AG09319 (cell line): ENCODE results near the gene ASIC3.

Experiments
- DNase-seq: peaks from one replicate; pipeline ENCODE4 v3.0.0-alpha.2; 2010; ENCODE audit warnings: low read depth; ENCODE audit errors: extremely low read depth
- TF ChIP-seq, protein P1 (sequence below): IDR thresholded peaks from 2 replicates; pipeline ENCODE4 v1.5.1; 2011; ENCODE audit warnings: low read depth, mild to moderate bottlenecking, inconsistent platforms, low read length, moderate library complexity

ASIC3 gene

DNA sequence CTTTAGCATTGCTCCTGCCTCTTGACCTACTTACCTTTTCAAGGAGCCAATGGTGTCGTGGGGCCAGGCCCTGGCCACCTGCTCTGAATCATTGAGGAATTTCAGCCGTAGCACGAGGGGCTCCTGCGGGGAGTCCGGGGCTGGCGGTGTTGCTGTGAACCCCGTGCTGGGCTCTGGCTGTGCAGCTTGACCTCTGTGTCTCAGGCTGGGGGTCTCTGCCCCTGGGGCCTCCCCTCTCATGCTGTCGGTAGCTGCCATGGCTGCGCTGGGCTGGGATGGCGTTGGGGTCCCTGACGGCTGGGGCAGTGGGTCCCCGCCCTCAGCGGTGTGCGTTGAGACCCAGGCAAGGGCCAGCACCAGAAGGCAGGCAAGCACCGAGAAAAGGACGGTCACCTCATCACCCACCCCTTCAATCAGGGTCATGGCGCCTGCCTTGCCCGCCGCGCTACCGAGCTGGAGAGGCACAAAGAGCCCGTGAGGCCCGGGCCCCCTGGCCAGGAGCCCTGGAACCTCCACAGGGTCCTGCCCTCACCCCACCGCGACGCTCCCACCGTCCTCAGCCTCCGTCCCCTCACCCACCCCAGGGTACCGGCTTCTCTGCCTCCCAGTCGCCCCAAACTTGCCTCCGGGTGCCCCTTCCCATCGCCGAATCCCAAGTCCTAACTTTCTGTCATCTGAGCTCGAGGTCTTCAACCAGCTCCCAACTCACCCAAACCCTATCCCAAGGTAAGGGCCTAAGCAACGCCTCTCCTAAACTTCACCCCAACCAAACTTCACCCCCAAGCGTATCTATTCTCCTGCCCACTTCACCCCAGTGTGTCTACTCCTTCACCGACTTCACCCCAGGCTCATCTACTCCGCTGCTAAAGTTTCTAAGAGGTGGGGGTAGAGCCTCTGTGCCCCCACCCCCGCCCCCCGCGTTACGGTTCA is 34.1 kb downstream of the ASIC3 start:
- TF ChIP-seq, protein P1, sequence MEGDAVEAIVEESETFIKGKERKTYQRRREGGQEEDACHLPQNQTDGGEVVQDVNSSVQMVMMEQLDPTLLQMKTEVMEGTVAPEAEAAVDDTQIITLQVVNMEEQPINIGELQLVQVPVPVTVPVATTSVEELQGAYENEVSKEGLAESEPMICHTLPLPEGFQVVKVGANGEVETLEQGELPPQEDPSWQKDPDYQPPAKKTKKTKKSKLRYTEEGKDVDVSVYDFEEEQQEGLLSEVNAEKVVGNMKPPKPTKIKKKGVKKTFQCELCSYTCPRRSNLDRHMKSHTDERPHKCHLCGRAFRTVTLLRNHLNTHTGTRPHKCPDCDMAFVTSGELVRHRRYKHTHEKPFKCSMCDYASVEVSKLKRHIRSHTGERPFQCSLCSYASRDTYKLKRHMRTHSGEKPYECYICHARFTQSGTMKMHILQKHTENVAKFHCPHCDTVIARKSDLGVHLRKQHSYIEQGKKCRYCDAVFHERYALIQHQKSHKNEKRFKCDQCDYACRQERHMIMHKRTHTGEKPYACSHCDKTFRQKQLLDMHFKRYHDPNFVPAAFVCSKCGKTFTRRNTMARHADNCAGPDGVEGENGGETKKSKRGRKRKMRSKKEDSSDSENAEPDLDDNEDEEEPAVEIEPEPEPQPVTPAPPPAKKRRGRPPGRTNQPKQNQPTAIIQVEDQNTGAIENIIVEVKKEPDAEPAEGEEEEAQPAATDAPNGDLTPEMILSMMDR = no peak
- DNase-seq = no peak

DNA sequence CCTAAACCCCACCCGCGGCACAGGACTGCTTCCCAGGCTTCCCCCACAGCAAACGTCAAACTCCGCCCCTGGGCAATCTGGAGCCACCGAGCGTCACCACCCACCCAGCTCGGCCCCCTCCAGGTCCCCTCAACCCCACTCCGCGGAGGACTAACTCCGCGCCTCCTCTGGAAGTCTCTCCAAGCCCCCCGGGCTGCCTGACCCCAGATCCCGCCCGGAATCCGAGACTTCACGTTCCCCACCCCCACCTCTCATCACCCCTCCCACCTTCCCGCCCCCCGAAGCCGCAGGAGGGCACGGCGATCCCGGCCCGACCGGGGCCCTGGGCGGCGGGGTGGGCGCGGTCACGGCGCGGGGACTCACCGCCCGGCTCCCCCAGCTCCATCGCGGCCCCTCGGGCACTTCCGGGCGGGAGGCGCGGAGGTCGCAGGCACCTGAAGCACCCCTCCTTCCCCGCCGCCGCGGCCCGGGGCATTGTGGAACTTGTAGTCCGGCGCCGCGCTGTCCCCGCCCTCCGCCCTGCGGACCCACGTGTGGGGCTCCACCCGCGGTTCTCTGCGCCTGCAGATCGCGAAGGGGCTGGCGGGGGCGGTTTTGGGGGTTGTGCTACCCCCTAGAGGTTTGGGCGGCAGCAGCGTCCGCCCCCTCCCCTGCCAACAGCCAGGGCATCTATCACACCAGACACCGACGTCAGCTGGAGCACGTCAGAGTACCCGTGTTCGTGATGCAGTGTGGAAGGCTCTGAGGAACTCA is 34.9 kb downstream of the ASIC3 start, which contains the start of gene TMUB1:
TMUB1 (minus strand) TSS at position 423 of the 753 bp plus-strand sequence. CDS start 930 bp downstream, outside the sequence.
- DNase-seq = no peak
- TF ChIP-seq, protein P1 = no peak

DNA sequence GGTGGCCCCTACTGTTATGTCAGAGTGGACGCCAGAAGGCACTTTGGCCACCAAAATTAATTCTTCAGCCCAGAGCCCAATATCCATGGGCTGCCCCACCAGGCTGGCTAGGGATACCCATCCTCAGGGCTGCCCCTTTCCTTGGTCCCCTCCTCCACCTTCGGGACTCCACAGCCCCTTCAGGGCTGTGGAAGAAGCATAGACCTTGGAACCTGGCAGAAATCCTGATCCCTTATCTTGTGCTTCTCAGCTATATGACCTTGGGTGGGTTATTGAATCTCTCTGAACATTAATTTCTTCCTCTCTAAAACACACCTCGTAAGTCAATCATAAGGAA is 35.5 kb downstream of the ASIC3 start:
- TF ChIP-seq, protein P1 = no peak
- DNase-seq = no peak

DNA sequence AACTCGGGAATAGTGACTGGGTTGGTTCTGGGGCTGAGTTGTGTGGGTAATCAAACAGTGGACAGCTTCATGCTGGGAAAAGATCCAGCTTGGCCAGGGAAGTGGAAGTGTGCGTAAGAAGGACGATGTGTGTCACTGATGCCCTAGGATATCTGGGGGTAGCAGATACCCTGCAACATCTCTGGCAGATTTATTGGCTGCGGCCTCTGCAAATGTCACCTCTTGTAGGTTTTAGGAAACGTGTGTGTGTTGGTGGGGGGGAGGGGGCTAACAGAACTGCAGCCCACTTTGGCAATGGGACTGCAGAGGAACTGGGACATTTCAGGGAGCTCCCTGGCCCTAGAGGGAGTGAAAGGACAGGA is 37.0 kb downstream of the ASIC3 start:
- no peak for DNase-seq
- TF ChIP-seq, protein P1 = no peak

DNA sequence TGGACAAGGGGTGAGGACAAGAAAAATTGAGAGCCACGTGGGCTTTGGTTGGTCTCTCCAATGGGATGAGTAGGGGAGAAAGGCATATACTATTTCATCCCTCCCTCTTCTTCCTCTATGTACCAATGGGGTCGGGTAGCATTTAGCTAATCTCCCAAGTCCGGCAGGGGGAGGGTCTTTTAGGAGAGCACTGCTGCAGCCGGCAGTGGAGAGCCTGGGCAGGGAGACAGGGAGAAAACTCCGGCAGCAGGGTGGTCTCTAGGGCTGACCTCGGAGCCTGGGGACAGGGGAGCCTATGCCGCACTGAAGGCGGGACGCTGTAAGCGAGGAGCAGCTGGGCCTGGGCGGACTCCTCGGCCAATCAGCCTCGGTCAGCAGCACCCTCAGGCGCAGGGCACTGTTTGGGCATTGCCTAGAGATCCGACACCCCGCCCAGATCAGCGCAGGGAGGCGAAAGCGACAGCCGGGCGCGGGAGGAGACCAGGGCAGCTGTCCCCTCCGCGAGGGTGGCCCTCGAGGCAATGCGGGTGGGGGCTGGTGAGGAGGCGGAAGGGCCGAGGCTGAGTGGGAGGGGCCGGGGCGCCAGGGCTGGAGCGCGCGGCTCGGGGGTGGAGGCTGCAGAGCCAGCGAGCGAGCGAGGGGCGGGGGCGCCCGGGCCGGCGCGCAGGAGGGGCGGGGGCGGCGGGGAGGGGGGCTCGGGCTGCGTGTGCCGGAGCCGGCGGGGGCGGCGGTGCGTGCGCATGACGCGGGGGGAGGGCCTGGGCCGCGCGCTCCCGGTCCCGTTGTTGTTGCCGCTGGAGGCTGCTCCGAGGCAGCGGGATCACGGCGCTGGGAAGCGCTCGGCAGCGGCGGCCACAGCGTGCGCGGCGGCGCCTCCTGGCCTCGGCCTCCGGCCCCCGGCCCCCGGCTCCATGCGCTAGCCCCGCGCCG is 37.6 kb downstream of the ASIC3 start, which contains the start of gene AGAP3:
AGAP3 (plus strand) TSS at position 785 of the 930 bp plus-strand sequence. CDS start 267 bp downstream, outside the sequence.
- TF ChIP-seq, protein P1 = no peak
- no peak for DNase-seq

DNA sequence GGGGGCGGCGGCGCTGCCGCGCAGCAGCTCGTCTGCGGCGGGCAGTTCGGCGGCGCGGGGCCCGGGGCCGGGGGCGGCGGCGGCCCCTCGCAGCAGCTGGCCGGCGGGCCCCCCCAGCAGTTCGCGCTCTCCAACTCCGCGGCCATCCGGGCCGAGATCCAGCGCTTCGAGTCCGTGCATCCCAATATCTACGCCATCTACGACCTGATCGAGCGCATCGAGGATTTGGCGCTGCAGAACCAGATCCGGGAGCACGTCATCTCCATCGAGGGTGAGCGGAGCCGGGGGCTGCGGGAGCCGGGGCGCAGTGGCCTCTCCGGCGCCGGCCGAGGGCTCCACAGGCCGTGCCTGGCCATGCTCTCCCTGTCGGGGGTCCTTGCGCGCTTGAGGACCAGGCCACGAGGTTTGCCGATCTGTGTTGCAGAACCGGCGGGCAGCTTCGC is 38.5 kb downstream of the ASIC3 start:
- TF ChIP-seq, protein P1 = no peak
- no peak for DNase-seq
